GM21447 (cell line): ENCODE measurements around the gene LYSET.
"Not testable (repeated sequence)": the region's sequence is repeated elsewhere in the genome, so short reads cannot be mapped to it uniquely, and the experiment has no call there.

Experiments used
- ATAC-seq: cut with Tn5 transposase; IDR thresholded peaks from one replicate; pipeline ENCODE4 v1.9.1; 2021; ENCODE audit not compliant: unreplicated experiment

Gene LYSET

GRCh38 chr14:93220509-93220908, 35.4 kb downstream of the LYSET start:
- ATAC-seq = no peak

GRCh38 chr14:93223565-93223964, 38.4 kb downstream of the LYSET start:
- no peak for ATAC-seq

- no peak for ATAC-seq
Observed at GRCh38 chr14:93228550-93228949, 43.4 kb downstream of the LYSET start.

DNA sequence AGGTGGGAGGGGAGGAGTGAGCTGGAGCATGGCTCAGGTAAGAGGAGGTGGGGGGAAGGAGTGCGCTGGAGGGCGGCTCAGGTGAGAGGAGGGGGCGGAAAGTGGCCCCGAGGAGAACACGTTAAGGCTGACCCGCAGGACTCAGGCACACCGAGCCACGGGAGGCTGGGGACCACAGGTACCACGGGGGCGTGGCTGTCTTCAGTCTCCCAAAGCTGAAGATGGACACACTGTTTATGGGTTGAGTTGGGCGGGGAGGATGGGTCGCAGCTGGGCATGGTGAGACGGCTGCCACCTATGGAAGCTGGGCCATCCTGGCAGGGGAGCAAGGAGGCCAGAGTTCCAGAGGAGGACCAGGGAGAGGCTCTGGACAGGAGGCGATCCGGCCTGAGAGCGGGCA, 45.4 kb downstream of the LYSET start:
- no peak for ATAC-seq

DNA sequence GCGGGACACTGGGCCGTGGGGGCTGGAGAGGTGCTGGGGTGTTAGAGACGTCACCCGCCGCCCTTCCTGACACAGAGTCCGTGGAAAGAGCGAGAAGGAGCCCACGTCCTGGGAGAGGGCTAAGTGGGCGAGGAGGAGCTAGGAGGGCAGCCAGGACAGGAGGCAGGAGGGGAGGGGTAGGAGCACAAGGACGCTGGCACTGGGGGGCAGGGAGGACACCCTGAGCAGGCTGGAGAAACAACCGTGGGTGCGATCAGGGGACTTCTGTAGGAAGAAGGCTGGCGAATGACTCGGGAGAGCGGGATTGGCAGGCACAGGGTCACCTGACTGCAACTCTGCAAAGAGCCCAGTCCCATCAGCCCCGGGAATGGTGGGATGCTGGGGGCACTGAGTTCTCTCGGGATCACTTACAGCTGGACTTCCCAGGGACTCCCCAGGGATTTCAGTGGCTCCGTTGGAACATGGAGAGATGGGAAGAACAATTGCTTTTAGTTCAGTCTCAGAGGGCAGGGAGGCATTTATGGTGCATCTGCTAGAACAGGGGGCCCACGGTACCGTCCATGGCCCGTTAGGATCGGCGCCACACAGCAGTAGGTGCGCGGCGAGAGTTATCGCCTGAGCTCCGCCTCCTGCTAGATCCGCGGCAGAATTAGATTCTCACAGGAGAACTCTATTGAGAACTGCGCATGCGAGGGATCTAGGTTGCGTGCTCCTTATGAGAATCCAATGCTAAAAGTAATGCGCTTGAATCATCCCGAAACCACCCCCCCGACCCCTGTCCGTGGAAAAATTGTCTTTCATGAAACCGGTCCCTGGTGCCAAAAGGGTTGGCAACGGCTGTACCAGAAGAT, 46.2 kb downstream of the LYSET start:
- no peak for ATAC-seq

- ATAC-seq = no peak
Observed at GRCh38 chr14:93232159-93232558, 47.0 kb downstream of the LYSET start.

GRCh38 chr14:93233078-93233477, 48.0 kb downstream of the LYSET start:
- ATAC-seq = not testable (repeated sequence)

DNA sequence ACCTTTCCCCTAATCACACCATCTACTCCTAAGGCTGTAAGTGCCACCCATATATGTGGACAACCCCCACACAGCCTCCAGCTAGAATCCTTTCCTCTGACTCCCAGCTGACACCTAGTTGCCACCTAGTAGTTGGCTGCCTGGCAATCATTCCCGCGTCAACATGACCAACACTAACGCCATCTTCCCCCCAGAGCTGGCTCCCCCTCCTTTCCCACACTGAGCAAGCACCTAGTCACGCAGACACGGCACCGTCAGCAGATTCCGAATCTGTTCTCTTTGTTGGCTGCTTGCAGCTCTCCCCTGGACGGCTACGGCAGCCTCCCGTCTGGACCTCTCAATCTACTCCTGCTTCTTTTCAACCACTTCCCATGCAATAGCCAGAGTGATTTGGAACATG, 49.7 kb downstream of the LYSET start:
- no peak for ATAC-seq
